Vagina (tissue), 2 donors: ENCODE measurements around the gene CAMK1G.

ENCODE experiments used
- POLR2A ChIP-seq, 2 donors: fragments of 450-650 bp; IDR thresholded peaks; one replicate each; pipeline ENCODE4 v1.6.1; 2017; ENCODE audit warnings: antibody characterized with exemption in 2 of 2, mild to moderate bottlenecking in 2 of 2, moderate library complexity in 2 of 2
- TF ChIP-seq, protein P1 (sequence below), 3 experiments: fragments of 450-650 bp in 2 of 3; fragments of 200-600 bp in 1 of 3; sonication (generic) in 1 of 3; IDR thresholded peaks; one replicate each; pipeline ENCODE4 v1.5.1; 2017 to 2019; ENCODE audit warnings: antibody characterized with exemption in 3 of 3, mild to moderate bottlenecking in 2 of 3, moderate library complexity in 2 of 3

GRCh38 chr1:209652873-209653401 lies 69.4 kb downstream of the CAMK1G start:
- no peak for TF ChIP-seq POLR2A (IDR thresholded peaks at IDR 0.05)
- TF ChIP-seq, protein P1, sequence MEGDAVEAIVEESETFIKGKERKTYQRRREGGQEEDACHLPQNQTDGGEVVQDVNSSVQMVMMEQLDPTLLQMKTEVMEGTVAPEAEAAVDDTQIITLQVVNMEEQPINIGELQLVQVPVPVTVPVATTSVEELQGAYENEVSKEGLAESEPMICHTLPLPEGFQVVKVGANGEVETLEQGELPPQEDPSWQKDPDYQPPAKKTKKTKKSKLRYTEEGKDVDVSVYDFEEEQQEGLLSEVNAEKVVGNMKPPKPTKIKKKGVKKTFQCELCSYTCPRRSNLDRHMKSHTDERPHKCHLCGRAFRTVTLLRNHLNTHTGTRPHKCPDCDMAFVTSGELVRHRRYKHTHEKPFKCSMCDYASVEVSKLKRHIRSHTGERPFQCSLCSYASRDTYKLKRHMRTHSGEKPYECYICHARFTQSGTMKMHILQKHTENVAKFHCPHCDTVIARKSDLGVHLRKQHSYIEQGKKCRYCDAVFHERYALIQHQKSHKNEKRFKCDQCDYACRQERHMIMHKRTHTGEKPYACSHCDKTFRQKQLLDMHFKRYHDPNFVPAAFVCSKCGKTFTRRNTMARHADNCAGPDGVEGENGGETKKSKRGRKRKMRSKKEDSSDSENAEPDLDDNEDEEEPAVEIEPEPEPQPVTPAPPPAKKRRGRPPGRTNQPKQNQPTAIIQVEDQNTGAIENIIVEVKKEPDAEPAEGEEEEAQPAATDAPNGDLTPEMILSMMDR (IDR thresholded peaks at IDR 0.05) = no peak
